C4-2B (cell line): ENCODE results near the gene WDSUB1.

ENCODE experiments used
- H3K27ac ChIP-seq: fragments of 450-650 bp; 2 replicates; pipeline ENCODE4 v1.5.1; 2017
- CTCF ChIP-seq: fragments of 450-650 bp; conservative IDR thresholded peaks from 2 replicates; pipeline ENCODE4 v1.5.1; 2017; ENCODE audit warnings: mild to moderate bottlenecking
- ZFX ChIP-seq: fragments of 450-650 bp; IDR thresholded peaks from 2 replicates; pipeline ENCODE4 v1.6.1; 2017

The WDSUB1 gene

GRCh38 chr2:159266554-159266953 is 19.9 kb downstream of the WDSUB1 start:
- TF ChIP-seq ZFX = no peak
- TF ChIP-seq CTCF = no peak

DNA sequence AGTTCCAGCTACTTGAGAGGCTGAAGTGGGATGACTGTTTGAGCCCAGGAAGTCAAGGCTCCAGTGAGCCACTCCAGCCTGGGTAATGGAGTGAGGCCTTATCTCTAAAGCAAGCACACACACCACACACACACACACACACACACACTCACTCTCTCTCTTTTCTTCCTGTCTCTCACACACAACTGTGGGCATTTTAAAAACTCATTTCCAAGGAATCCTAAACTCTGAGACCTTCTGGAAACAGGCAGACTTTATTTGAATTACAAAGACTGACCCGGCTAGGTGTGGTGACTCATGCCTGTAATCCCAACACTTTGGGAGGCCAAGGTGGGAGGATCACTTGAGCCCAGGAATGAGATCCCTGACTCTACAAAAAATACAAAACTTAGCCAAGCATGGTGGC is 21.3 kb downstream of the WDSUB1 start:
- TF ChIP-seq CTCF = no peak
- H3K27ac ChIP-seq = no peak overlapping the region

More at GRCh38 chr2:159266554-159266953, 19.9 kb downstream of the WDSUB1 start:
- H3K27ac ChIP-seq = no peak overlapping the region

DNA sequence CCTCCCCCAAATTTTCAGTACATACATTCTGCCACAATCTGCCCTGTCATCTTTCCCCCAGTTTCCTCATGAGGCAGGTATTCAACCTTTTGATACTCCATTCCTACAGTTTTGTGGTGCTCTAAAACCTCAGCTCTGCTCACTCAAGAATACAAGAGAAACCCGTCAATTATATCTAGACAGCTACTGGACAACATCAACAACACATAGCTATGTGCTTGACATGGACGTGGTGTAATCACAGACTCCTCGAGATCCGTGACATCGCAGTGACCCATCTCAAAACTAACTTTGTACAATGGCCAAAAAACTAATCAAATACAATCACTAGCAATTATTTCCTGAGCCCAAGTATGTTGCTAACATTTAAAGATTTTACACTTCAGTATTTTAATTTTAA is 23.6 kb downstream of the WDSUB1 start:
- no peak overlapping the region for H3K27ac ChIP-seq
- no peak for TF ChIP-seq CTCF
- TF ChIP-seq ZFX = no peak

DNA sequence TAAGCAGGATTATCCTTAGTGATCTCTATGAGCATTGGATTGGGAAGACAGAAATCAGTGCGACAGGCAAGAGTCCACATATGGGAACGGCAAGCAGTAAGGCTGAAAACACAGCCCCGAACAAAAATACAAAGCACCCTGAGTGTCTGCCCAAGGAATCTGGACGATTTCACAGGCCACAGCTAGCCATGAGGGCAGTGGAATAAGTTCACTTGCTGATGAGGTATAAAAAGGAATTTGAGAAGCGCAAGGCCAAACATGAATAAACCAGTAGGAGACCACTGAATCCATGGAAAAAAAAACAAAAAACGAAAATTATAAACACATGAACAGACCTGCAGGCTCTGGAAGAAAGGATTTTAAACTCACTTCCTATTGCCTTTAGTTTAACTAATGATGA is 24.3 kb downstream of the WDSUB1 start:
- no peak overlapping the region for H3K27ac ChIP-seq
- TF ChIP-seq ZFX (no peak), CTCF (no peak)

DNA sequence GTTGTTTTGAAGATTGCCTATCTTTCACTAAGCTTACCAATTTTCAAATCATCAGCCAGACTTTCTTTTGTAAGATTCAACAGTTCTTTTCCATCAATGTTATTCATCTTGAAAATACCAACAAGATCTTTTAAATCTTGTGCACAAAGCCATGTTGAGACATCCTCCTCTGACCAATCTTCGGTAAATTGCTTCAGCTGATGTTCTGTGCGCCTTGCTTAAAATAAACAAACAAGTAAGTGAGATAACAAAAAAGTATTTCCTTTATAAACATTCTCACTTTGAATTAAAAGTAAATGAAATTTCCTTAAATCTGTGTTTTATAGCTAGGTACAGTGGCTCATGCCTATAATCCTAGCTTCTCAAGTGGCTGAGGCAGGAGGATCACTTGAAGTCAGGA is 30.3 kb downstream of the WDSUB1 start:
- TF ChIP-seq ZFX (no peak), CTCF (no peak)

GRCh38 chr2:159252905-159253304 is 33.6 kb downstream of the WDSUB1 start:
- TF ChIP-seq CTCF (no peak), ZFX (no peak)
- no peak overlapping the region for H3K27ac ChIP-seq

More for the DNA sequence above, 30.3 kb downstream of the WDSUB1 start:
- no peak overlapping the region for H3K27ac ChIP-seq

GRCh38 chr2:159251296-159252173 is 35.0 kb downstream of the WDSUB1 start:
- TF ChIP-seq ZFX = no peak
- TF ChIP-seq CTCF = no peak
- H3K27ac ChIP-seq = no peak overlapping the region
